ENCODE results near the gene SH3RF3. TPM values are rescaled to one million over a fixed set of nuclear protein-coding genes. Genes with fewer than 3 reads are reported as not detected.

SH3RF3 gene
- total and polyA plus RNA-seq, 9 of the 15 experiments (the other 6 are each of a cell fraction or from before 2014, with no cell fraction given): 0.02 TPM; not detected in 8

DNA sequence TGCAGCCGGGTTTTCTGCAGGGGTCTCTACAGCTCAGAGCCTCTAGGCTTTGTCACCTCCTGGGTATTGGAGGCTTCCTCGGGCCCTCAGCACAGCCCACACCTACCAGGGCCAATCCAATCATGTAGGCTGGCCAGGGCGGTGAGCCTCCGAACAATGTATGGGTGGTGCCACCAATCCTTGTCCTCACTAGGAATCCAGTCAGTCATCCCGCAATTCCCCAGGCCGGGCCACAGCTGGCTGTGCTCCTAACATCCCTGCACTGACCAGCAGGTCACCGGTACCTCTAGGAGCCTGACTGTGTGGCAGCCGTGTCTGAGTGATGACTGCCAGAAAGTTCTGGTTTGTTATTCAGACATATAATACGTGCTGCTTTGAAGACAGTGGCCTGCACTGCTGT is 129.4 kb downstream of the SH3RF3 start:
- BruUV-seq (replicated peaks): no TSS peak
- Histone ChIP-seq H3K27me3 (ENCODE audit: control insufficient read depth in 2 of 2, insufficient read depth in 2 of 2, low read length in 2 of 2) (peaks cover 20 to 62% of the 10 kb centered on the region in 2 experiments), H3K27ac (ENCODE audit: extremely low read depth, low read depth, low read length) (no peak overlapping the region), H3K9me1 (ENCODE audit: control insufficient read depth, insufficient read depth, low read length) (peaks cover 4% of the 10 kb centered on the region), H2AFZ (ENCODE audit: low read depth, low read length) (no peak overlapping the region), H3K4me3 (no peak overlapping the region), H3K79me2 (ENCODE audit: control insufficient read depth, insufficient read depth, low read length) (no peaks in the 10 kb centered on the region), H3K9me3 (replicated peaks; ENCODE audit: control insufficient read depth, insufficient read depth, low read depth, low read length) (no peaks in the 10 kb centered on the region), H3K36me3 (ENCODE audit: control insufficient read depth, insufficient read depth, low read length) (no peaks in the 10 kb centered on the region), H4K20me1 (replicated peaks; ENCODE audit: control insufficient read depth, insufficient read depth, low read length) (no peaks in the 10 kb centered on the region; the same call in 1 of the 2 replicates), H3K9ac (ENCODE audit: insufficient read depth in 1 of 2, low read depth in 2 of 2, low read length in 2 of 2) (no peak overlapping the region), H3K4me2 (ENCODE audit: insufficient read depth, low read length) (no peak overlapping the region), H3K4me1 (replicated peaks in 1 of 2; ENCODE audit: control insufficient read depth in 2 of 2, insufficient read depth in 2 of 2, low read length in 2 of 2) (no peaks in the 10 kb centered on the region)
- intact Hi-C loops (cut with micrococcal nuclease): no loop called here
- FAIRE-seq (no peak), DNase-seq (ENCODE audit: extremely low read depth in 1 of 4, low spot score in 3 of 4) (no peak), ATAC-seq (no peak)
- CTCF ChIA-PET (ENCODE audit: low intra/inter-chr PET ratio): no interaction called here
- POLR2A ChIA-PET: interaction anchor here (0.7 kb wide), 1 partner anchor 15 kb away, joined by 3 read pairs; no protein-coding TSS in a partner anchor
- TF ChIP-seq CHCHD3 (CRISPR knock-in tag; IDR thresholded peaks at IDR 0.05) (no peak), TARDBP (IDR thresholded peaks at IDR 0.05) (no peak), FOXJ2 (tag; IDR thresholded peaks at IDR 0.05) (no peak), PML (IDR thresholded peaks at IDR 0.05; ENCODE audit: low read length) (no peak), KDM2B (CRISPR knock-in tag; IDR thresholded peaks at IDR 0.05) (no peak), CXXC5 (CRISPR knock-in tag; IDR thresholded peaks at IDR 0.05) (no peak), SMAD2 (IDR thresholded peaks at IDR 0.05; ENCODE audit: low read depth, low read length) (no peak), ZNF79 (CRISPR knock-in tag; IDR thresholded peaks at IDR 0.05; ENCODE audit: low read depth) (no peak)
- TF ChIP-seq, protein P1, sequence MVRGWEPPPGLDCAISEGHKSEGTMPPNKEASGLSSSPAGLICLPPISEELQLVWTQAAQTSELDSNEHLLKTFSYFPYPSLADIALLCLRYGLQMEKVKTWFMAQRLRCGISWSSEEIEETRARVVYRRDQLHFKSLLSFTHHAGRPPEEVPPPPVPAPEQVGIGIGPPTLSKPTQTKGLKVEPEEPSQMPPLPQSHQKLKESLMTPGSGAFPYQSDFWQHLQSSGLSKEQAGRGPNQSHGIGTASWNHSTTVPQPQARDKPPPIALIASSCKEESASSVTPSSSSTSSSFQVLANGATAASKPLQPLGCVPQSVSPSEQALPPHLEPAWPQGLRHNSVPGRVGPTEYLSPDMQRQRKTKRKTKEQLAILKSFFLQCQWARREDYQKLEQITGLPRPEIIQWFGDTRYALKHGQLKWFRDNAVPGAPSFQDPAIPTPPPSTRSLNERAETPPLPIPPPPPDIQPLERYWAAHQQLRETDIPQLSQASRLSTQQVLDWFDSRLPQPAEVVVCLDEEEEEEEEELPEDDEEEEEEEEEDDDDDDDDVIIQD (CRISPR knock-in tag; IDR thresholded peaks at IDR 0.05): no peak
- TF ChIP-seq, protein P2, sequence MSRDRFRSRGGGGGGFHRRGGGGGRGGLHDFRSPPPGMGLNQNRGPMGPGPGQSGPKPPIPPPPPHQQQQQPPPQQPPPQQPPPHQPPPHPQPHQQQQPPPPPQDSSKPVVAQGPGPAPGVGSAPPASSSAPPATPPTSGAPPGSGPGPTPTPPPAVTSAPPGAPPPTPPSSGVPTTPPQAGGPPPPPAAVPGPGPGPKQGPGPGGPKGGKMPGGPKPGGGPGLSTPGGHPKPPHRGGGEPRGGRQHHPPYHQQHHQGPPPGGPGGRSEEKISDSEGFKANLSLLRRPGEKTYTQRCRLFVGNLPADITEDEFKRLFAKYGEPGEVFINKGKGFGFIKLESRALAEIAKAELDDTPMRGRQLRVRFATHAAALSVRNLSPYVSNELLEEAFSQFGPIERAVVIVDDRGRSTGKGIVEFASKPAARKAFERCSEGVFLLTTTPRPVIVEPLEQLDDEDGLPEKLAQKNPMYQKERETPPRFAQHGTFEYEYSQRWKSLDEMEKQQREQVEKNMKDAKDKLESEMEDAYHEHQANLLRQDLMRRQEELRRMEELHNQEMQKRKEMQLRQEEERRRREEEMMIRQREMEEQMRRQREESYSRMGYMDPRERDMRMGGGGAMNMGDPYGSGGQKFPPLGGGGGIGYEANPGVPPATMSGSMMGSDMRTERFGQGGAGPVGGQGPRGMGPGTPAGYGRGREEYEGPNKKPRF (IDR thresholded peaks at IDR 0.05; ENCODE audit: low read depth, low read length): no peak
- TF ChIP-seq, protein P3, sequence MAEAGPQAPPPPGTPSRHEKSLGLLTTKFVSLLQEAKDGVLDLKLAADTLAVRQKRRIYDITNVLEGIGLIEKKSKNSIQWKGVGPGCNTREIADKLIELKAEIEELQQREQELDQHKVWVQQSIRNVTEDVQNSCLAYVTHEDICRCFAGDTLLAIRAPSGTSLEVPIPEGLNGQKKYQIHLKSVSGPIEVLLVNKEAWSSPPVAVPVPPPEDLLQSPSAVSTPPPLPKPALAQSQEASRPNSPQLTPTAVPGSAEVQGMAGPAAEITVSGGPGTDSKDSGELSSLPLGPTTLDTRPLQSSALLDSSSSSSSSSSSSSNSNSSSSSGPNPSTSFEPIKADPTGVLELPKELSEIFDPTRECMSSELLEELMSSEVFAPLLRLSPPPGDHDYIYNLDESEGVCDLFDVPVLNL (CRISPR knock-in tag; IDR thresholded peaks at IDR 0.05; ENCODE audit: low read depth): no peak
- TF ChIP-seq, protein P4, sequence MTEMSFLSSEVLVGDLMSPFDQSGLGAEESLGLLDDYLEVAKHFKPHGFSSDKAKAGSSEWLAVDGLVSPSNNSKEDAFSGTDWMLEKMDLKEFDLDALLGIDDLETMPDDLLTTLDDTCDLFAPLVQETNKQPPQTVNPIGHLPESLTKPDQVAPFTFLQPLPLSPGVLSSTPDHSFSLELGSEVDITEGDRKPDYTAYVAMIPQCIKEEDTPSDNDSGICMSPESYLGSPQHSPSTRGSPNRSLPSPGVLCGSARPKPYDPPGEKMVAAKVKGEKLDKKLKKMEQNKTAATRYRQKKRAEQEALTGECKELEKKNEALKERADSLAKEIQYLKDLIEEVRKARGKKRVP (CRISPR knock-in tag; IDR thresholded peaks at IDR 0.05): no peak
- TF ChIP-seq, protein P5, sequence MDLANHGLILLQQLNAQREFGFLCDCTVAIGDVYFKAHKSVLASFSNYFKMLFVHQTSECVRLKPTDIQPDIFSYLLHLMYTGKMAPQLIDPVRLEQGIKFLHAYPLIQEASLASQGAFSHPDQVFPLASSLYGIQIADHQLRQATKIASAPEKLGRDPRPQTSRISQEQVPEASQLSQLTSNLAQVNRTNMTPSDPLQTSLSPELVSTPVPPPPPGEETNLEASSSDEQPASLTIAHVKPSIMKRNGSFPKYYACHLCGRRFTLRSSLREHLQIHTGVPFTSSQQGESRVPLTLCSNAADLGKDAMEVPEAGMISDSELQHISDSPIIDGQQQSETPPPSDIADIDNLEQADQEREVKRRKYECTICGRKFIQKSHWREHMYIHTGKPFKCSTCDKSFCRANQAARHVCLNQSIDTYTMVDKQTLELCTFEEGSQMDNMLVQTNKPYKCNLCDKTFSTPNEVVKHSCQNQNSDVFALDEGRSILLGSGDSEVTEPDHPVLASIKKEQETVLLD (IDR thresholded peaks at IDR 0.05): no peak
- TF ChIP-seq, protein P6, sequence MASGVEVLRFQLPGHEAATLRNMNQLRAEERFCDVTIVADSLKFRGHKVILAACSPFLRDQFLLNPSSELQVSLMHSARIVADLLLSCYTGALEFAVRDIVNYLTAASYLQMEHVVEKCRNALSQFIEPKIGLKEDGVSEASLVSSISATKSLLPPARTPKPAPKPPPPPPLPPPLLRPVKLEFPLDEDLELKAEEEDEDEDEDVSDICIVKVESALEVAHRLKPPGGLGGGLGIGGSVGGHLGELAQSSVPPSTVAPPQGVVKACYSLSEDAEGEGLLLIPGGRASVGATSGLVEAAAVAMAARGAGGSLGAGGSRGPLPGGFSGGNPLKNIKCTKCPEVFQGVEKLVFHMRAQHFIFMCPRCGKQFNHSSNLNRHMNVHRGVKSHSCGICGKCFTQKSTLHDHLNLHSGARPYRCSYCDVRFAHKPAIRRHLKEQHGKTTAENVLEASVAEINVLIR (CRISPR knock-in tag; IDR thresholded peaks at IDR 0.05): no peak
- 1% methylated on average over 9 of the region's 9 CpGs for WGBS (ENCODE audit: insufficient coverage, low coverage, missing lambda C conversion rate)
- in situ Hi-C loops (cut with MboI): no loop called here
